ENCODE measurements around the gene DLD. TPM values are rescaled to one million over a fixed set of nuclear protein-coding genes. Genes with fewer than 3 reads are reported as not detected.

Gene DLD
- total and polyA plus RNA-seq, 5 donors from 2014 or later, result 44.3 to 81.8 (median 51.6) TPM

DNA sequence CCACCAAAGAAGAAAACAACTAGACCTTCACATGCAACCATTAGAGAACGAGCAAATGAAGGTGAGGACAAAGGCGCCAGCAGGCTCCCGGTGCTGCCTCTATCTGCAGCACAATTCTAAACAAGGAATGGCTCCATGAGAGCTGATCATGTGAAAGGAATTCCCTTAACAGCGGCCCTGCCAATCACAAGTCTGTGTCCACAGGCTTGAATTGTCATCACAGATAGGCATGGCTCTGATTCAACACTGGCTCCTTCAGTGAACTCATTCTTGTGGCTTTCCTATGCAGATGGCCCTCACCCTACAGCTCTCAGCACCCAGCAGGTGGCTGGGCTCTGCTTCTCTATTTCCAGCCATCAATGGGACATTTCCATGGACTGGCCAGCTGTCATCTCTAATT is 75.7 kb downstream of the DLD start:
- no peak overlapping the region for H3K27ac ChIP-seq (ENCODE audit: insufficient read depth, low read length, poor library complexity, severe bottlenecking)
- H3K27me3 ChIP-seq (ENCODE audit: control insufficient read depth, insufficient read depth, low read length), result peaks cover 5% of the 10 kb centered on the region
- Mint-ChIP-seq H3K27ac (no peak overlapping the region), H3K9me3 (no peaks in the 10 kb centered on the region), H3K36me3 (no peaks in the 10 kb centered on the region), H3K4me1 (no peaks in the 10 kb centered on the region), H3K4me3 (no peak overlapping the region), H3K27me3 (peaks cover 7% of the 10 kb centered on the region)
- no peaks in the 10 kb centered on the region for H3K4me1 ChIP-seq (ENCODE audit: control insufficient read depth, insufficient read depth, low read length, poor library complexity, severe bottlenecking)
- no peak for DNase-seq
- H3K9me3 ChIP-seq (ENCODE audit: control insufficient read depth in 2 of 2, low read length in 2 of 2), result no peaks in the 10 kb centered on the region
- no peaks in the 10 kb centered on the region for H3K36me3 ChIP-seq (ENCODE audit: control insufficient read depth, insufficient read depth, low read length)
- H3K4me3 ChIP-seq (ENCODE audit: low read depth, low read length), result no peak overlapping the region
- no peak for ATAC-seq (ENCODE audit: low read depth in 2 of 2)

DNA sequence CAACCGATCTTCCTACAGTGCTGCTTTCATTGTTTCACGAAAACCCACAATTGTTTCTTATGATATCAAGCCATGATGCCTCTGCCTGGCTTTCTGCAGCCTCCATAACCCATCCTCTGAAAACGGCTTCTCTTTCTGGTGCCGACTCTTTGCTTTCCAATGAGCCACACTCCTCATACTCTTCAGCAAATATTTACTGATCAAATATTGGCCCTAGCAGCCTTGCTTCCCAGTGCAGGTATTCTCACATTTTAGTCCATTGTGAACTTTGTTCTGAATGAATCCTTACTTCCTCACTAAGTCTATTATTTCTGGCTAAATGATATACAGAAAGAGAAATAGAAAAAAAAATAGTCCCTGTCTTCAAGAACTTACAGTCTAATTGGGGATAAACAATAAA is 76.4 kb downstream of the DLD start:
- peaks cover 3% of the 10 kb centered on the region for H3K27me3 ChIP-seq (ENCODE audit: control insufficient read depth, insufficient read depth, low read length)
- no peak overlapping the region for H3K27ac Mint-ChIP-seq
- no peaks in the 10 kb centered on the region for H3K9me3 ChIP-seq (ENCODE audit: control insufficient read depth in 2 of 2, low read length in 2 of 2)
- ATAC-seq (ENCODE audit: low read depth in 2 of 2) (no peak), DNase-seq (no peak)
- no peaks in the 10 kb centered on the region for H3K4me1 Mint-ChIP-seq
- no peak overlapping the region for H3K4me3 ChIP-seq (ENCODE audit: low read depth, low read length)
- H3K27ac ChIP-seq (ENCODE audit: insufficient read depth, low read length, poor library complexity, severe bottlenecking), result no peak overlapping the region
- no peaks in the 10 kb centered on the region for H3K36me3 ChIP-seq (ENCODE audit: control insufficient read depth, insufficient read depth, low read length)
- H3K4me1 ChIP-seq (ENCODE audit: control insufficient read depth, insufficient read depth, low read length, poor library complexity, severe bottlenecking), result no peaks in the 10 kb centered on the region
- H3K4me3 Mint-ChIP-seq, result no peak overlapping the region
- peaks cover 5% of the 10 kb centered on the region for H3K27me3 Mint-ChIP-seq
- H3K9me3 Mint-ChIP-seq, result no peaks in the 10 kb centered on the region
- H3K36me3 Mint-ChIP-seq, result no peaks in the 10 kb centered on the region

DNA sequence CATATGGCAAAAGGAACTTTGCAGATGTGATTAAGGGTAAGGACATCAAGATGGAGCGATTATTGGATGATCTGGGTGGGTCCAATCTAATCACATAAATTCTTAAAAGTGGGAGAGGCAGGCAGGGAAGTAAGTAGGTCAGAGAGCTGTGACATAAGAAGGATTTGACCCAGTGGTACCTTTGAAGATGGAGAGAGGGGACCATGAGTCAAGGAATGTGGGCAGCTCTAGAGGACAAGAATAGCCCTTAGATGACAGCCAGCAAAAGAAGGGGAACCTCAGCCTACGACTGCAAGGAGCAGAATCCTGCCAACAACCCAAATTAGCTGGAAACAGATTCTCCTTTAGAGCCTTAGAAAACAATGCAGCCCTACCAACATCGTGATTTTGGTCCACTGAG is 77.5 kb downstream of the DLD start:
- DNase-seq, result no peak
- peaks cover 5% of the 10 kb centered on the region for H3K27me3 Mint-ChIP-seq
- H3K9me3 ChIP-seq (ENCODE audit: control insufficient read depth in 2 of 2, low read length in 2 of 2), result no peaks in the 10 kb centered on the region
- H3K27me3 ChIP-seq (ENCODE audit: control insufficient read depth, insufficient read depth, low read length), result peaks cover 3% of the 10 kb centered on the region
- H3K4me3 Mint-ChIP-seq, result no peak overlapping the region
- no peaks in the 10 kb centered on the region for H3K9me3 Mint-ChIP-seq
- no peaks in the 10 kb centered on the region for H3K4me1 Mint-ChIP-seq
- no peak overlapping the region for H3K27ac ChIP-seq (ENCODE audit: insufficient read depth, low read length, poor library complexity, severe bottlenecking)
- no peaks in the 10 kb centered on the region for H3K4me1 ChIP-seq (ENCODE audit: control insufficient read depth, insufficient read depth, low read length, poor library complexity, severe bottlenecking)
- H3K4me3 ChIP-seq (ENCODE audit: low read depth, low read length), result no peak overlapping the region
- H3K36me3 Mint-ChIP-seq, result no peaks in the 10 kb centered on the region
- H3K27ac Mint-ChIP-seq, result no peak overlapping the region
- no peaks in the 10 kb centered on the region for H3K36me3 ChIP-seq (ENCODE audit: control insufficient read depth, insufficient read depth, low read length)
- ATAC-seq (ENCODE audit: low read depth in 2 of 2), result no peak

DNA sequence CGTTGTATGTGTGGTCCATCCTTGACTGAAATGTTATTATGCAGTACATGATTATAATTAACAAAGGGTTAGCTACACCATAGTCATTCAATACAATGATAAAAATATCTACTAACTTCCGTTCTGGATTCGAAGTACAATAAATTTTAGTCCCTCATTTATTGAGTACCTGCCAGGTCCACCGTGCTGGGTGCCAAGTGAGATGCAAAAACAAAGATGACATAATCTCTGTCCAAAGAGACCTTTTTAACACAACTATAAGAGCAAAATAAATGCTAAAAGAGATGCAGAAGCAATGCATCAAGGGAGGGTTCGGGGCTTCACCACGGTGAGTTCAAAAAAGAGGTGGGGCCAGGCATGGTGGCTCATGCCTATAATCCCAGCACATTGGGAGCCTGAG is 78.9 kb downstream of the DLD start:
- ATAC-seq (ENCODE audit: low read depth in 2 of 2), result no peak
- DNase-seq, result no peak
- Histone ChIP-seq H3K9me3 (ENCODE audit: control insufficient read depth in 2 of 2, low read length in 2 of 2) (no peaks in the 10 kb centered on the region), H3K27ac (ENCODE audit: insufficient read depth, low read length, poor library complexity, severe bottlenecking) (no peak overlapping the region), H3K4me1 (ENCODE audit: control insufficient read depth, insufficient read depth, low read length, poor library complexity, severe bottlenecking) (no peaks in the 10 kb centered on the region), H3K36me3 (ENCODE audit: control insufficient read depth, insufficient read depth, low read length) (no peaks in the 10 kb centered on the region), H3K4me3 (ENCODE audit: low read depth, low read length) (no peak overlapping the region), H3K27me3 (ENCODE audit: control insufficient read depth, insufficient read depth, low read length) (peaks cover 5% of the 10 kb centered on the region)
- H3K36me3 Mint-ChIP-seq, result no peaks in the 10 kb centered on the region
- peaks cover 5% of the 10 kb centered on the region for H3K27me3 Mint-ChIP-seq
- no peaks in the 10 kb centered on the region for H3K4me1 Mint-ChIP-seq
- H3K27ac Mint-ChIP-seq, result no peak overlapping the region
- no peaks in the 10 kb centered on the region for H3K9me3 Mint-ChIP-seq
- H3K4me3 Mint-ChIP-seq, result no peak overlapping the region

Other genes with a start within 250 kb of the DLD start
- 0.10 TPM for gene SLC26A4, start 230.4 kb upstream of the DLD start, total RNA-seq
- under 1 TPM in 2 of 4 donors, not detected in 2; 0.11 to 0.21 TPM for gene SLC26A4, start 230.4 kb upstream of the DLD start, polyA plus RNA-seq
- gene CBLL1, start 147.0 kb upstream of the DLD start, total RNA-seq, result 66.9 TPM
- gene CBLL1, start 147.0 kb upstream of the DLD start, polyA plus RNA-seq, result 100 to 1,000 TPM; 127 to 150 (median 143) TPM
- gene SLC26A3, start 88.0 kb upstream of the DLD start, total RNA-seq, result not detected
- gene SLC26A3, start 88.0 kb upstream of the DLD start, polyA plus RNA-seq, result under 1 TPM in 1 of 4 donors, not detected in 3; 0.26 TPM
- gene LAMB1, start 112.0 kb downstream of the DLD start, total RNA-seq, result 0.52 TPM
- under 1 TPM in 3 of 4 donors, not detected in 1; 0.24 to 0.82 (median 0.73) TPM for gene LAMB1, start 112.0 kb downstream of the DLD start, polyA plus RNA-seq
- not detected for gene LAMB4, start 239.2 kb downstream of the DLD start, total RNA-seq
- gene LAMB4, start 239.2 kb downstream of the DLD start, polyA plus RNA-seq, result not detected